ENCODE data around the gene AMER2.

AMER2 gene

GRCh38 chr13:25210842-25211569, 38.9 kb upstream of the AMER2 start:
- DNase-seq (ENCODE audit: low read depth): no peak

GRCh38 chr13:25207291-25207810, 35.3 kb upstream of the AMER2 start:
- no peak for TF ChIP-seq CTCF (conservative IDR thresholded peaks at IDR 0.05; ENCODE audit: low read depth, low read length)
- no peak for DNase-seq (ENCODE audit: low read depth)
- no peak overlapping the region for H3K4me3 ChIP-seq (ENCODE audit: low read depth, low read length)

More at GRCh38 chr13:25210842-25211569, 38.9 kb upstream of the AMER2 start:
- H3K4me3 ChIP-seq (ENCODE audit: low read depth, low read length): no peak overlapping the region
- TF ChIP-seq CTCF (conservative IDR thresholded peaks at IDR 0.05; ENCODE audit: low read depth, low read length): no peak

GRCh38 chr13:25204863-25205262, 32.8 kb upstream of the AMER2 start:
- no peak for TF ChIP-seq CTCF (conservative IDR thresholded peaks at IDR 0.05; ENCODE audit: low read depth, low read length)
- no peak for DNase-seq (ENCODE audit: low read depth)
- H3K4me3 ChIP-seq (ENCODE audit: low read depth, low read length): no peak overlapping the region

GRCh38 chr13:25203127-25203740, 31.1 kb upstream of the AMER2 start:
- H3K4me3 ChIP-seq (ENCODE audit: low read depth, low read length): no peak overlapping the region
- TF ChIP-seq CTCF (conservative IDR thresholded peaks at IDR 0.05; ENCODE audit: low read depth, low read length): no peak
- no peak for DNase-seq (ENCODE audit: low read depth)

- no peak for TF ChIP-seq CTCF (conservative IDR thresholded peaks at IDR 0.05; ENCODE audit: low read depth, low read length)
- H3K4me3 ChIP-seq (ENCODE audit: low read depth, low read length): no peak overlapping the region
- peak; percentile 27 for DNase-seq (ENCODE audit: low read depth)
These were observed 28.7 kb upstream of the AMER2 start for GRCh38 chr13:25200783-25201182.

GRCh38 chr13:25198647-25199046, 26.6 kb upstream of the AMER2 start:
- no peak for TF ChIP-seq CTCF (conservative IDR thresholded peaks at IDR 0.05; ENCODE audit: low read depth, low read length)
- no peak overlapping the region for H3K4me3 ChIP-seq (ENCODE audit: low read depth, low read length)
- DNase-seq (ENCODE audit: low read depth): no peak
